ENCODE results near the gene CD80.

GRCh38 chr3:119500265-119500664, 59.1 kb downstream of the CD80 start:
- TF ChIP-seq CTCF (IDR thresholded peaks at IDR 0.05; ENCODE audit: low read length) (no peak), EZH2 (IDR thresholded peaks at IDR 0.05; ENCODE audit: borderline replicate concordance, low read length) (no peak)

Data from OCI-LY1 (cell line).